Vagina (tissue), 2 donors: ENCODE results near the gene ZWILCH. TPM values are rescaled to one million over a fixed set of nuclear protein-coding genes. Genes with fewer than 3 reads are reported as not detected.
"Not testable (repeated sequence)": the region's sequence is repeated elsewhere in the genome, so short reads cannot be mapped to it uniquely, and the experiment has no call there.

Source experiments
- DNase-seq, 2 donors: peaks; one replicate each; pipeline ENCODE4 v3.0.0-alpha.2; 2017; ENCODE audit errors: extremely low spot score in 2 of 2
- H3K27ac ChIP-seq: fragments of 200-600 bp; sonication (generic); one replicate; pipeline ENCODE4 v1.5.1; 2019
- H3K27me3 ChIP-seq: fragments of 200-600 bp; sonication (generic); one replicate; pipeline ENCODE4 v1.5.1; 2019
- H3K36me3 ChIP-seq, 2 donors: fragments of 200-600 bp; sonication (generic); one replicate each; pipeline ENCODE4 v1.5.1; 2017 to 2019
- H3K4me1 ChIP-seq: fragments of 200-600 bp; sonication (generic); one replicate; pipeline ENCODE4 v1.5.1; 2019
- H3K4me3 ChIP-seq, 2 donors: fragments of 200-600 bp; sonication (generic); 1 replicate in 1 of 2; 2 replicates in 1 of 2; pipeline ENCODE4 v1.5.1; 2016 to 2019
- H3K9me3 ChIP-seq: fragments of 200-600 bp; sonication (generic); one replicate; pipeline ENCODE4 v1.5.1; 2019
- POLR2A ChIP-seq, 2 donors: fragments of 450-650 bp; IDR thresholded peaks; one replicate each; pipeline ENCODE4 v1.6.1; 2017; ENCODE audit warnings: antibody characterized with exemption in 2 of 2, mild to moderate bottlenecking in 2 of 2, moderate library complexity in 2 of 2
- POLR2AphosphoS5 ChIP-seq, 2 donors: sonication (generic); formaldehyde crosslinking; IDR thresholded peaks; one replicate each; pipeline ENCODE4 v1.9.0; 2017; ENCODE audit warnings: antibody characterized with exemption in 2 of 2, mild to moderate bottlenecking in 2 of 2, low read depth in 1 of 2; ENCODE audit not compliant: insufficient read depth in 1 of 2
- intact Hi-C: fragments of 100-400 bp; cut with DNase I; formaldehyde crosslinking; loops from one replicate; pipeline ENCODE4 v1.15.1; 2023
- total RNA-seq: library from RNA; depleted of rRNA; stranded (reverse); fragments of >200 nt; gene quantifications from one replicate; pipeline ENCODE4 v1.2.3, GENCODE V29; 2016
- TF ChIP-seq, protein P1 (sequence below), 3 experiments: fragments of 450-650 bp in 2 of 3; fragments of 200-600 bp in 1 of 3; sonication (generic) in 1 of 3; IDR thresholded peaks; one replicate each; pipeline ENCODE4 v1.5.1; 2017 to 2019; ENCODE audit warnings: antibody characterized with exemption in 3 of 3, mild to moderate bottlenecking in 2 of 3, moderate library complexity in 2 of 3

Gene ZWILCH
- total RNA-seq, 1 donor from 2014 or later: 2.2 TPM

DNA sequence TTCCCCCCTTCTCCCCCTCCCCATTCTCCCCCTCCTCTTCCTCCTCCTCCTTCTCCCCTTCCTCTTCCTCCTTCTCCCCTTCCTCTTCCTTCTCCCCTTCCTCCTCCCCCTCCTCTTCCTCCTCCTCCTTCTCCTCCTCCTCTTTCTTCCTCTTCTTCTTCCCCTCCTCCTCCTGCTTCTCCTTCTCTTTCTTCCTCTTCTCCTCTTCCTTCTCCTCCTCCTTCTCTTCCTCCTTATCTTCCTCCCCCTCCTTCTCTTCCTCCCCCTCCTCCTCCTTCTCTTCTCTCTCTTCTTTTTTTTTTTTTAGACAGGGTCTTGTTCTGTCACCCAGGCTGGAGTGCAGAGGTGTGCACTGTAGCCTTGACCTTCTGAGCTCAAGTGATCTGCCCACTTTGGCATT lies 81.9 kb downstream of the ZWILCH start:
- no peak overlapping the region for H3K27ac ChIP-seq
- intact Hi-C loops: no loop called here
- no peak overlapping the region for H3K4me3 ChIP-seq
- no peaks in the 10 kb centered on the region for H3K9me3 ChIP-seq
- no peaks in the 10 kb centered on the region for H3K27me3 ChIP-seq
- no peaks in the 10 kb centered on the region for H3K4me1 ChIP-seq
- TF ChIP-seq, protein P1, sequence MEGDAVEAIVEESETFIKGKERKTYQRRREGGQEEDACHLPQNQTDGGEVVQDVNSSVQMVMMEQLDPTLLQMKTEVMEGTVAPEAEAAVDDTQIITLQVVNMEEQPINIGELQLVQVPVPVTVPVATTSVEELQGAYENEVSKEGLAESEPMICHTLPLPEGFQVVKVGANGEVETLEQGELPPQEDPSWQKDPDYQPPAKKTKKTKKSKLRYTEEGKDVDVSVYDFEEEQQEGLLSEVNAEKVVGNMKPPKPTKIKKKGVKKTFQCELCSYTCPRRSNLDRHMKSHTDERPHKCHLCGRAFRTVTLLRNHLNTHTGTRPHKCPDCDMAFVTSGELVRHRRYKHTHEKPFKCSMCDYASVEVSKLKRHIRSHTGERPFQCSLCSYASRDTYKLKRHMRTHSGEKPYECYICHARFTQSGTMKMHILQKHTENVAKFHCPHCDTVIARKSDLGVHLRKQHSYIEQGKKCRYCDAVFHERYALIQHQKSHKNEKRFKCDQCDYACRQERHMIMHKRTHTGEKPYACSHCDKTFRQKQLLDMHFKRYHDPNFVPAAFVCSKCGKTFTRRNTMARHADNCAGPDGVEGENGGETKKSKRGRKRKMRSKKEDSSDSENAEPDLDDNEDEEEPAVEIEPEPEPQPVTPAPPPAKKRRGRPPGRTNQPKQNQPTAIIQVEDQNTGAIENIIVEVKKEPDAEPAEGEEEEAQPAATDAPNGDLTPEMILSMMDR (IDR thresholded peaks at IDR 0.05): no peak
- no peak for TF ChIP-seq POLR2A (IDR thresholded peaks at IDR 0.05)
- no peak for TF ChIP-seq POLR2AphosphoS5 (IDR thresholded peaks at IDR 0.05; ENCODE audit: insufficient read depth in 1 of 2, low read depth in 1 of 2)
- no peak for DNase-seq
- no peaks in the 10 kb centered on the region for H3K36me3 ChIP-seq

DNA sequence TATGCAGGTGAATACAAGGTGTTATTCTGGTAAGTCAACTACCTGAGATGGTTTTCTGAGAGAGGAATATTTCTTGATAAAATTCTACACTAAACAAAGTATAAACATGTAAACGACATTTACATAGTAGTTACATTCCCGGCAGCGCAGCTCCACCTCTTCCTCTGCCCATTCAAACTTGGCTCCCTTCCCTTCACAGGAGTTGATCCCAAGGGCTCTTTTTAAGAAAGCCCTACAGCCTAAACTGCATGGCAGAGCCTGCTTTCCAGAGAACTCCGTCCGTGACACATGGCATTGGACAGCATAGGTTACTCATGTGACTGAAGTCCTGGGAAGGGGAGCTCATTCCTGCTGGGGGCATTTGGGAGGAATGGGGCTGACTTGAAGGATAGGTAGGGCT lies 82.6 kb downstream of the ZWILCH start:
- no peaks in the 10 kb centered on the region for H3K27me3 ChIP-seq
- intact Hi-C loops: no loop called here
- no peak overlapping the region for H3K27ac ChIP-seq
- H3K4me1 ChIP-seq: no peaks in the 10 kb centered on the region
- H3K9me3 ChIP-seq: no peaks in the 10 kb centered on the region
- no peak overlapping the region for H3K4me3 ChIP-seq
- TF ChIP-seq POLR2A (IDR thresholded peaks at IDR 0.05) (no peak), POLR2AphosphoS5 (IDR thresholded peaks at IDR 0.05; ENCODE audit: insufficient read depth in 1 of 2, low read depth in 1 of 2) (no peak)
- TF ChIP-seq, protein P1 (IDR thresholded peaks at IDR 0.05): no peak
- DNase-seq: no peak
- no peaks in the 10 kb centered on the region for H3K36me3 ChIP-seq

DNA sequence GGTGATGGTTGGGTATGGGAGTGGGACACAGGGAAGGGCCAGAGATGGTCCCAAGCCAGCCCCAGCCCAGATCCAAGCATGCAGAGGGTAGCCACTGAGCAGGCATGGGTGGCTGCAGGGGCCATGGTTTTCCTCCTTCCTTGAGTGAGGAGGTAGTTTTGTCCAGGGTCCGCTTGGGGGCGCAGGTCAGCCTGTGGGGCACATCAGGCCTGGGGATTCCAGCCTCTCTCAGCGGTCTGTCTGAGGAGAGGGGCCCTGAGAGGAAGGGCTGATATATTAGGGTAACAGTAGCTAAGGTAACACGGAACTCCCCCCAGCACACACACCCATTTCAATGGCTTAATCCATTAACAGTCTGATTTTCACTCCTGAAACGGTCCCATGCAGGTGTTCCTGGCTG lies 83.4 kb downstream of the ZWILCH start:
- H3K27ac ChIP-seq: no peak overlapping the region
- no peak for DNase-seq
- no peaks in the 10 kb centered on the region for H3K36me3 ChIP-seq
- H3K9me3 ChIP-seq: no peaks in the 10 kb centered on the region
- H3K4me1 ChIP-seq: no peaks in the 10 kb centered on the region
- TF ChIP-seq, protein P1 (IDR thresholded peaks at IDR 0.05): no peak
- TF ChIP-seq POLR2A (IDR thresholded peaks at IDR 0.05) (no peak), POLR2AphosphoS5 (IDR thresholded peaks at IDR 0.05; ENCODE audit: insufficient read depth in 1 of 2, low read depth in 1 of 2) (no peak)
- no peak overlapping the region for H3K4me3 ChIP-seq
- intact Hi-C loops: no loop called here
- no peaks in the 10 kb centered on the region for H3K27me3 ChIP-seq

DNA sequence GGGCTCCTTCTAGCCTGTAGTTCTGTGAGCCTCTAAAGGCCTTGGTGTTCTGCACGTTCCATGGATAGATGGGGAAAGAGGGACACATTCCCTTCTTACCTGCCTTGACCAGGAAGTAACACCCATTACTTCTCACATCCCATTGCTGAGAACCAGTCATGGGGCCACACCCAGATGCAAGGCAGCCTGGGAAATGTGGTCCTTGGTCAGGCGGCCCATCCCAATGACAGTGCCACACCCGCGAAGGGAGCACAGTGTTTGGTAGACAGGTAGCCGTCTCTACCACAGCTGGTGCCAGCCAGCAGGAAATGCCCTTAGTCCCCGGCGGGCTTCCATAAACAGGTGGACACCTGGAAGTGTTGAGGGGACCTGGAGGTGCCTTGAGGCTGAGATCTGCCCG lies 83.8 kb downstream of the ZWILCH start:
- intact Hi-C loops: no loop called here
- Histone ChIP-seq H3K36me3 (no peaks in the 10 kb centered on the region), H3K4me1 (no peaks in the 10 kb centered on the region), H3K9me3 (no peaks in the 10 kb centered on the region), H3K27me3 (no peaks in the 10 kb centered on the region), H3K27ac (no peak overlapping the region), H3K4me3 (no peak overlapping the region)
- DNase-seq: no peak
- TF ChIP-seq POLR2AphosphoS5 (IDR thresholded peaks at IDR 0.05; ENCODE audit: insufficient read depth in 1 of 2, low read depth in 1 of 2): no peak
- TF ChIP-seq, protein P1 (IDR thresholded peaks at IDR 0.05): no peak
- TF ChIP-seq POLR2A (IDR thresholded peaks at IDR 0.05): no peak

DNA sequence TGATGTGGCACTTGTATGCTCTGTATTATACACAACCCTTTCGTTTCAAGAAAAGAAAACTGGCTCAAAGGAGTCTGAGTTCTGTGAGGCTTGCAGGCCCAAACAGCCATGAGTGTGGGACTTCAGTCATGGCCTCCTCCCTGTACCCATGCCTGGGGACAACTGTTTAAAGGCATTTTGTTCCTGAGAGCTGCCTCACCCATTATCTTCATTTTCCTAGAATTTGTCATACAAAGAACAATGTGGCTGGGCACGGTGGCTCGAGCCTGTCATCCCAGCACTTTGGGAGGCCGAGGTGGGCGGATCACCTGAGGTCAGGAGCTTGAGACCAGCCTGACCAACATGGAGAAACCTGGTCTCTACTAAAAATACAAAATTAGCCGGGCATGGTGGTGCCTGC lies 84.3 kb downstream of the ZWILCH start:
- intact Hi-C loops, H3K4me1 ChIP-seq, H3K9me3 ChIP-seq, H3K4me3 ChIP-seq, H3K27ac ChIP-seq, H3K36me3 ChIP-seq, H3K27me3 ChIP-seq, DNase-seq: not testable (repeated sequence)

DNA sequence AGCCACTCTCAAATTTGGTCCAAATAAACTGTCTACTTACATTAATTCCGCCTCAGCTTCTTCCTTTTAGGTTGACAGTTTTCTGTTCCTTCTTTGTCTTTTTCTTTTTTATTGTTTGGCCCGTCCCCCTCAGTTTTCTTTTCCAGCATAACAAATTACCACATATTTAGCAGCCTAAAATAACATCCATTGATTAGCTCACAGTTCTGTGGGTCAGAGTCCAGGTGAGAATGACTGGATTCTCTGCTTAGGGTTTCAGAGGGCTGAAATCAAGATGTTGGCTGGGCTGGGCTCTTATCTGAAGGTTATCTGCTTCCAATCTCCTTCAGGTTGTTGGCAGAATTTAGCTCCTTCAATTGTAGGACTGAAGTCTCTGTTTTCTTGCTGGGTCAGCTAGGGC lies 85.3 kb downstream of the ZWILCH start:
- Histone ChIP-seq H3K27ac (no peak overlapping the region), H3K27me3 (no peaks in the 10 kb centered on the region), H3K9me3 (no peaks in the 10 kb centered on the region), H3K36me3 (no peaks in the 10 kb centered on the region), H3K4me1 (no peaks in the 10 kb centered on the region), H3K4me3 (no peak overlapping the region)
- TF ChIP-seq POLR2AphosphoS5 (IDR thresholded peaks at IDR 0.05; ENCODE audit: insufficient read depth in 1 of 2, low read depth in 1 of 2): no peak
- TF ChIP-seq, protein P1 (IDR thresholded peaks at IDR 0.05): no peak
- no peak for TF ChIP-seq POLR2A (IDR thresholded peaks at IDR 0.05)
- intact Hi-C loops: no loop called here
- no peak for DNase-seq
